Measurements from ENCODE around the gene NR5A1.

Gene NR5A1

GRCh38 chr9:124520206-124520596, 13.0 kb upstream of the NR5A1 start:
- no peak overlapping the region for H3K4me3 ChIP-seq (ENCODE audit: low read depth, low read length)
- DNase-seq (ENCODE audit: low read depth) = no peak
- in situ Hi-C loops (cut with HindIII; ENCODE audit: low sequenced_read_pairs) = no loop called here
- no peak for TF ChIP-seq CTCF (IDR thresholded peaks at IDR 0.05; ENCODE audit: low read depth, low read length, missing control alignments)

GRCh38 chr9:124518116-124518515, 10.9 kb upstream of the NR5A1 start:
- in situ Hi-C loops (cut with HindIII; ENCODE audit: low sequenced_read_pairs) = no loop called here
- no peak overlapping the region for H3K4me3 ChIP-seq (ENCODE audit: low read depth, low read length)
- TF ChIP-seq CTCF (IDR thresholded peaks at IDR 0.05; ENCODE audit: low read depth, low read length, missing control alignments) = no peak
- no peak for DNase-seq (ENCODE audit: low read depth)

- no peak for TF ChIP-seq CTCF (IDR thresholded peaks at IDR 0.05; ENCODE audit: low read depth, low read length, missing control alignments)
- in situ Hi-C loops (cut with HindIII; ENCODE audit: low sequenced_read_pairs) = no loop called here
Measured at GRCh38 chr9:124517600-124517999, 10.4 kb upstream of the NR5A1 start.

GRCh38 chr9:124514874-124515273, 7.7 kb upstream of the NR5A1 start:
- in situ Hi-C loops (cut with HindIII; ENCODE audit: low sequenced_read_pairs) = no loop called here
- no peak for DNase-seq (ENCODE audit: low read depth)
- H3K4me3 ChIP-seq (ENCODE audit: low read depth, low read length) = no peak overlapping the region
- no peak for TF ChIP-seq CTCF (IDR thresholded peaks at IDR 0.05; ENCODE audit: low read depth, low read length, missing control alignments)

More at GRCh38 chr9:124517600-124517999, 10.4 kb upstream of the NR5A1 start:
- H3K4me3 ChIP-seq (ENCODE audit: low read depth, low read length) = no peak overlapping the region
- DNase-seq (ENCODE audit: low read depth) = no peak

GRCh38 chr9:124514125-124514524, 6.9 kb upstream of the NR5A1 start:
- in situ Hi-C loops (cut with HindIII; ENCODE audit: low sequenced_read_pairs) = no loop called here
- H3K4me3 ChIP-seq (ENCODE audit: low read depth, low read length) = no peak overlapping the region
- TF ChIP-seq CTCF (IDR thresholded peaks at IDR 0.05; ENCODE audit: low read depth, low read length, missing control alignments) = no peak
- DNase-seq (ENCODE audit: low read depth) = no peak

GRCh38 chr9:124513376-124513994, 6.3 kb upstream of the NR5A1 start:
- no peak for DNase-seq (ENCODE audit: low read depth)
- no peak for TF ChIP-seq CTCF (IDR thresholded peaks at IDR 0.05; ENCODE audit: low read depth, low read length, missing control alignments)
- in situ Hi-C loops (cut with HindIII; ENCODE audit: low sequenced_read_pairs) = no loop called here
- no peak overlapping the region for H3K4me3 ChIP-seq (ENCODE audit: low read depth, low read length)
